Effector memory CD8-positive, alpha-beta T cell (primary cell): ENCODE data around the gene COL18A1.
"Not testable (repeated sequence)": the region's sequence is repeated elsewhere in the genome, so short reads cannot be mapped to it uniquely, and the experiment has no call there.

Experiments used
- ATAC-seq: fragments of 150-1000 bp; cut with Tn5 transposase; replicated peaks from 2 replicates; pipeline ENCODE4 v1.10.0; 2021; ENCODE audit warnings: mild to moderate bottlenecking, moderate library complexity
- DNase-seq, 3 experiments: peaks; one replicate each; pipeline ENCODE4 v3.0.0; 2021
- H3K27ac Mint-ChIP-seq, 2 donors: one replicate each; pipeline ENCODE4 v1.8.0; 2022; ENCODE audit warnings: mild to moderate bottlenecking in 2 of 2, mixed read lengths in 2 of 2, moderate library complexity in 2 of 2
- H3K27me3 Mint-ChIP-seq, 2 donors: one replicate each; pipeline ENCODE4 v1.8.0; 2022; ENCODE audit warnings: mixed read lengths in 2 of 2
- H3K36me3 Mint-ChIP-seq: one replicate; pipeline ENCODE4 v1.8.0; 2022; ENCODE audit warnings: mild to moderate bottlenecking, moderate library complexity, mixed read lengths; ENCODE audit not compliant: insufficient read depth
- H3K4me1 Mint-ChIP-seq, 2 donors: one replicate each; pipeline ENCODE4 v1.8.0; 2022; ENCODE audit warnings: low read depth in 2 of 2, mixed read lengths in 2 of 2
- H3K4me3 Mint-ChIP-seq, 2 donors: one replicate each; pipeline ENCODE4 v1.8.0; 2022; ENCODE audit warnings: mild to moderate bottlenecking in 2 of 2, mixed read lengths in 2 of 2, moderate library complexity in 2 of 2
- H3K9me3 Mint-ChIP-seq, 2 donors: one replicate each; pipeline ENCODE4 v1.8.0; 2022; ENCODE audit warnings: mixed read lengths in 2 of 2

COL18A1 gene

GRCh38 chr21:45518742-45519141, 113.8 kb downstream of the COL18A1 start:
- H3K4me1 Mint-ChIP-seq: peaks cover 3 to 4% of the 10 kb centered on the region in 2 donors
- H3K9me3 Mint-ChIP-seq: peaks cover 2 to 27% of the 10 kb centered on the region in 2 donors
- no peak for DNase-seq
- H3K27me3 Mint-ChIP-seq: no peaks in the 10 kb centered on the region
- H3K36me3 Mint-ChIP-seq: peaks cover 9% of the 10 kb centered on the region
- no peak overlapping the region for H3K27ac Mint-ChIP-seq
- no peak overlapping the region for H3K4me3 Mint-ChIP-seq
- no peak for ATAC-seq

- DNase-seq (no peak), ATAC-seq (no peak)
- H3K27ac Mint-ChIP-seq: no peak overlapping the region
- no peak overlapping the region for H3K4me3 Mint-ChIP-seq
- peaks cover 9% of the 10 kb centered on the region for H3K36me3 Mint-ChIP-seq
- peaks cover 3 to 4% of the 10 kb centered on the region in 2 donors for H3K4me1 Mint-ChIP-seq
- no peaks in the 10 kb centered on the region for H3K27me3 Mint-ChIP-seq
- peaks cover 2 to 27% of the 10 kb centered on the region in 2 donors for H3K9me3 Mint-ChIP-seq
These were observed 114.2 kb downstream of the COL18A1 start for GRCh38 chr21:45519182-45519581.

GRCh38 chr21:45521241-45521640, 116.3 kb downstream of the COL18A1 start:
- H3K36me3 Mint-ChIP-seq: peaks cover 3% of the 10 kb centered on the region
- peaks cover 3 to 4% of the 10 kb centered on the region in 2 donors for H3K4me1 Mint-ChIP-seq
- DNase-seq: no peak
- ATAC-seq: no peak
- peaks cover 2 to 27% of the 10 kb centered on the region in 2 donors for H3K9me3 Mint-ChIP-seq
- no peak overlapping the region for H3K4me3 Mint-ChIP-seq
- H3K27me3 Mint-ChIP-seq: no peaks in the 10 kb centered on the region
- H3K27ac Mint-ChIP-seq: no peak overlapping the region

GRCh38 chr21:45522381-45522780, 117.4 kb downstream of the COL18A1 start:
- peaks cover 3 to 4% of the 10 kb centered on the region in 2 donors for H3K4me1 Mint-ChIP-seq
- no peak overlapping the region for H3K4me3 Mint-ChIP-seq
- H3K27me3 Mint-ChIP-seq: no peaks in the 10 kb centered on the region
- H3K36me3 Mint-ChIP-seq: peaks cover 3% of the 10 kb centered on the region
- H3K9me3 Mint-ChIP-seq: peaks cover 2 to 27% of the 10 kb centered on the region in 2 donors
- ATAC-seq (no peak), DNase-seq (no peak)
- H3K27ac Mint-ChIP-seq: no peak overlapping the region

GRCh38 chr21:45522986-45523385, 118.0 kb downstream of the COL18A1 start:
- Mint-ChIP-seq H3K4me3 (no peak overlapping the region), H3K27me3 (no peaks in the 10 kb centered on the region), H3K9me3 (peaks cover 2 to 24% of the 10 kb centered on the region in 2 donors), H3K4me1 (peaks cover under 1% of the 10 kb centered on the region in 2 donors), H3K36me3 (peaks cover 3% of the 10 kb centered on the region), H3K27ac (no peak overlapping the region)
- no peak for DNase-seq
- ATAC-seq: no peak

GRCh38 chr21:45523411-45524101, 118.6 kb downstream of the COL18A1 start:
- ATAC-seq: no peak
- peaks cover 3% of the 10 kb centered on the region for H3K36me3 Mint-ChIP-seq
- H3K4me1 Mint-ChIP-seq: no peaks in the 10 kb centered on the region
- no peak for DNase-seq
- H3K9me3 Mint-ChIP-seq: peaks cover 2 to 18% of the 10 kb centered on the region in 2 donors
- no peak overlapping the region for H3K27ac Mint-ChIP-seq
- no peak overlapping the region for H3K4me3 Mint-ChIP-seq
- no peaks in the 10 kb centered on the region for H3K27me3 Mint-ChIP-seq

- H3K27ac Mint-ChIP-seq: no peak overlapping the region
- no peak overlapping the region for H3K4me3 Mint-ChIP-seq
- no peak for DNase-seq
- H3K27me3 Mint-ChIP-seq: no peaks in the 10 kb centered on the region
- H3K9me3 Mint-ChIP-seq: peaks cover 0 to 6% of the 10 kb centered on the region in 2 donors
- ATAC-seq: no peak
- peaks cover 3% of the 10 kb centered on the region for H3K36me3 Mint-ChIP-seq
- no peaks in the 10 kb centered on the region for H3K4me1 Mint-ChIP-seq
These were observed 119.8 kb downstream of the COL18A1 start for GRCh38 chr21:45524756-45525152.

GRCh38 chr21:45525153-45525909, 120.4 kb downstream of the COL18A1 start:
- no peak for ATAC-seq
- Mint-ChIP-seq H3K36me3 (peaks cover 3% of the 10 kb centered on the region), H3K4me1 (no peaks in the 10 kb centered on the region), H3K27me3 (no peaks in the 10 kb centered on the region), H3K27ac (no peak overlapping the region), H3K9me3 (peaks cover 0 to under 1% of the 10 kb centered on the region in 2 donors), H3K4me3 (no peak overlapping the region)
- no peak for DNase-seq

GRCh38 chr21:45525910-45526306, 120.9 kb downstream of the COL18A1 start:
- H3K27me3 Mint-ChIP-seq: no peaks in the 10 kb centered on the region
- H3K4me3 Mint-ChIP-seq: no peak overlapping the region
- H3K27ac Mint-ChIP-seq: no peak overlapping the region
- ATAC-seq (no peak), DNase-seq (no peak)
- H3K36me3 Mint-ChIP-seq: peaks cover 3% of the 10 kb centered on the region
- H3K9me3 Mint-ChIP-seq: no peaks in the 10 kb centered on the region
- H3K4me1 Mint-ChIP-seq: no peaks in the 10 kb centered on the region

GRCh38 chr21:45527151-45527999, 122.4 kb downstream of the COL18A1 start:
- not testable (repeated sequence) for H3K27me3 Mint-ChIP-seq, H3K4me1 Mint-ChIP-seq, H3K4me3 Mint-ChIP-seq, H3K36me3 Mint-ChIP-seq, ATAC-seq, H3K9me3 Mint-ChIP-seq, DNase-seq
- H3K27ac Mint-ChIP-seq: peak overlapping the region in 1 of 2 donors; percentile 78

- Mint-ChIP-seq H3K27ac (no peak overlapping the region), H3K9me3 (no peaks in the 10 kb centered on the region), H3K4me3 (no peak overlapping the region), H3K36me3 (peaks cover under 1% of the 10 kb centered on the region), H3K4me1 (peaks cover 6 to 9% of the 10 kb centered on the region in 2 donors), H3K27me3 (no peaks in the 10 kb centered on the region)
- DNase-seq (no peak), ATAC-seq (no peak)
These were observed 123.2 kb downstream of the COL18A1 start for GRCh38 chr21:45528028-45528705.

GRCh38 chr21:45528981-45529784, 124.2 kb downstream of the COL18A1 start:
- peaks cover 8 to 10% of the 10 kb centered on the region in 2 donors for H3K4me1 Mint-ChIP-seq
- no peaks in the 10 kb centered on the region for H3K27me3 Mint-ChIP-seq
- DNase-seq (no peak), ATAC-seq (no peak)
- H3K27ac Mint-ChIP-seq: no peak overlapping the region
- H3K4me3 Mint-ChIP-seq: no peak overlapping the region
- H3K36me3 Mint-ChIP-seq: no peaks in the 10 kb centered on the region
- H3K9me3 Mint-ChIP-seq: no peaks in the 10 kb centered on the region
